ENCODE data around the gene GRM7. TPM values are rescaled to one million over a fixed set of nuclear protein-coding genes. Genes with fewer than 3 reads are reported as not detected.

The GRM7 gene
- total RNA-seq, 2 donors from 2014 or later, result 0.96 to 1.5 TPM

DNA sequence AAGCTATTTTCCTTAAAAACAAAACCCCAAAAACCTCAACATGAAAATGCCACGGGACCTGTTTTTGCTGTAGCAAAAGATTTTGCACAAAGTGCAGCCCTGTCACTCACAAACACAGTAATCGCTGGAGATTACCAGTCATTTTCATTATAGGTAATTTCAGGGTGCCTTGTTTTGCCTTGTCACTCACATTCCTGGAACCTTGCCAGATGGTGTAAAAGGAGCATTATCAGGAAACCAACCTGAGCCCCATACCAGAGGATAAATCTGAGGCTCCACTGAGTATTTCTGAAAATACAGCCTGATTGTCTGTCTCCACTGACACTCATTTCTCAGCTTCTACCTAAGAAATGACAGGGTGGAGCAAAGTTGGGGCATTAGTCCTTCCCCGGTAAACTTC is 849.4 kb downstream of the GRM7 start:
- TF ChIP-seq POLR2AphosphoS5 (IDR thresholded peaks at IDR 0.05), result no peak
- no peak for TF ChIP-seq CTCF (IDR thresholded peaks at IDR 0.05)
- H3K27me3 ChIP-seq (replicated peaks; ENCODE audit: insufficient read depth), result no peaks in the 10 kb centered on the region
- no peak for DNase-seq (ENCODE audit: low spot score)
- intact Hi-C loops (cut with DNase I), result no loop called here
- H3K9me3 ChIP-seq, result no peaks in the 10 kb centered on the region
- no peak overlapping the region for H3K27ac ChIP-seq
- H3K4me1 ChIP-seq (replicated peaks), result no peaks in the 10 kb centered on the region
- H3K36me3 ChIP-seq, result no peaks in the 10 kb centered on the region
- 60% methylated on average over 3 of the region's 3 CpGs for WGBS
- no peak overlapping the region for H3K4me3 ChIP-seq

DNA sequence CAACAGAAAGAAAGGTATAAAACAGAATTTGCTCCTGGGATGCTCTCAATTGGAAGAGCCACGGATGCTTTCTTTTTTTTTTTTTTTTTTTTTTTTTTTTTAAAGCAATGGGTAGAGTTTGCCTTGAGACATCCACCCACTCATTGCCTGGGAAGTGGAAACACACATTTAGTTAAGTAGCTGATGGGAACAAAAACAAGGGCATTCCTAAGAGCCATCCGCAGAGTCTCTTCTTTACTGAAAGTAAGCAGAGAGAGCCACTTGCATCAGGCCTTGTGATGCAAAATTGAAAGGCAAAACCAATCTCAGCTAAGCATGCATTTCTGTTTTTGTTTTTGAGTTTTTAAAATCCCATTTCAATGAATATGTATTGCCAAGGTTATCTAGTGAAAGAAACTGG is 852.8 kb downstream of the GRM7 start:
- no peak for DNase-seq (ENCODE audit: low spot score)
- no peaks in the 10 kb centered on the region for H3K36me3 ChIP-seq
- H3K4me1 ChIP-seq (replicated peaks), result no peaks in the 10 kb centered on the region
- 90% methylated on average over 2 of the region's 2 CpGs for WGBS
- H3K4me3 ChIP-seq, result no peak overlapping the region
- TF ChIP-seq POLR2AphosphoS5 (IDR thresholded peaks at IDR 0.05) (no peak), CTCF (IDR thresholded peaks at IDR 0.05) (no peak)
- H3K27ac ChIP-seq, result no peak overlapping the region
- no peaks in the 10 kb centered on the region for H3K9me3 ChIP-seq
- intact Hi-C loops (cut with DNase I), result no loop called here
- no peaks in the 10 kb centered on the region for H3K27me3 ChIP-seq (replicated peaks; ENCODE audit: insufficient read depth)

DNA sequence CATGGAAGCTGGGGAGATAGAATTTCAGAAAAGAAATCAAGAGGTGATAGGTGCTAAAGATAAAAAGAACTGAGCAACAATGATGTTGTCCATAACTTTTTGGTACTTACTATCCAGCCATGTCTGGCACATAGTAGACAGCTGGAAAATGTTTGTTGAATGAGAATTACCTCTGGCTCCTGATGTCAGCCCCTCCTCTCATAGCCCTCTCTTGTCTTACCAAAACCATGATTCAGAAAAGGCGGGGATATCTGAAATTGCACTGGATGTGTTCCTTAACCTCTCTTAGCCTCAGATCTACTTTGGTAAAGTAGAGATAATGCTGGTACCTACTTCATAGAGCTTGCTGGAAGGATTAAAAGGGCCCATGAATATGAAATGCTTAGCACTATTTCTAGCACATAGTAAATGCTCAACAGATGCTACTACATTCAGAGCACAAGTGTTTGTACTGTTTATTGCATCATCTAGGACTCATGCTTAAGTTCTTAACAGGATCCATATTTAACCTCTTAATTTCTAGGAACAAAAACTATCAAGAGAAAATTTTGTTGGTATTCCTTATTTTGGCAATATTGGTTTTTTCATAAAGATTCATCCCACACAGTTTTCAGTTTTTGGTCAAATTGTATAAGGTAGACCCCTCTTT is 859.9 kb downstream of the GRM7 start:
- TF ChIP-seq POLR2A (IDR thresholded peaks at IDR 0.05) (no peak), CTCF (IDR thresholded peaks at IDR 0.05) (no peak), POLR2AphosphoS5 (IDR thresholded peaks at IDR 0.05) (no peak)
- 87% methylated on average over 1 of the region's 1 CpG for WGBS
- Histone ChIP-seq H3K27me3 (replicated peaks; ENCODE audit: insufficient read depth) (no peaks in the 10 kb centered on the region), H3K36me3 (no peaks in the 10 kb centered on the region), H3K9me3 (no peaks in the 10 kb centered on the region), H3K27ac (no peak overlapping the region), H3K4me3 (no peak overlapping the region), H3K4me1 (replicated peaks) (no peaks in the 10 kb centered on the region)
- no peak for DNase-seq (ENCODE audit: low spot score)
- intact Hi-C loops (cut with DNase I), result no loop called here

GRCh38 chr3:7721869-7722268 is 861.0 kb downstream of the GRM7 start:
- DNase-seq (ENCODE audit: low spot score), result no peak
- 83% methylated on average over 5 of the region's 5 CpGs for WGBS
- no peaks in the 10 kb centered on the region for H3K27me3 ChIP-seq (replicated peaks; ENCODE audit: insufficient read depth)
- no peak overlapping the region for H3K27ac ChIP-seq
- TF ChIP-seq POLR2A (IDR thresholded peaks at IDR 0.05) (no peak), POLR2AphosphoS5 (IDR thresholded peaks at IDR 0.05) (no peak), CTCF (IDR thresholded peaks at IDR 0.05) (no peak)
- intact Hi-C loops (cut with DNase I), result no loop called here
- no peak overlapping the region for H3K4me3 ChIP-seq
- H3K4me1 ChIP-seq (replicated peaks), result no peaks in the 10 kb centered on the region
- H3K36me3 ChIP-seq, result no peaks in the 10 kb centered on the region
- H3K9me3 ChIP-seq, result no peaks in the 10 kb centered on the region
